Neural cell (in vitro differentiated cells): ENCODE results near the gene LRP8.

Experiments used
- EZH2 ChIP-seq: fragments of 200-600, 300-800 bp; shearing (Covaris generic), sonication (generic); IDR thresholded peaks from 2 replicates; pipeline ENCODE4 v1.6.1; 2014; ENCODE audit warnings: antibody characterized with exemption, low read length, borderline replicate concordance, mild to moderate bottlenecking; ENCODE audit not compliant: insufficient read depth, poor library complexity, severe bottlenecking
- MXI1 ChIP-seq: fragments of 450-650 bp; conservative IDR thresholded peaks from 2 replicates; pipeline ENCODE4 v1.6.1; 2014; ENCODE audit warnings: antibody characterized with exemption, mild to moderate bottlenecking; ENCODE audit not compliant: poor library complexity, severe bottlenecking
- RAD21 ChIP-seq: fragments of 450-650 bp; conservative IDR thresholded peaks from 2 replicates; pipeline ENCODE4 v1.6.1; 2014; ENCODE audit warnings: antibody characterized with exemption, mild to moderate bottlenecking, moderate library complexity
- TAF1 ChIP-seq: IDR thresholded peaks from 2 replicates; pipeline ENCODE4 v1.6.1; 2012; ENCODE audit warnings: low read depth
- TF ChIP-seq, protein P1 (sequence below): fragments of 450-650 bp; IDR thresholded peaks from 2 replicates; pipeline ENCODE4 v1.5.1; 2014; ENCODE audit warnings: antibody characterized with exemption, mild to moderate bottlenecking, moderate library complexity; ENCODE audit not compliant: poor library complexity, severe bottlenecking
- TF ChIP-seq, protein P2 (sequence below): IDR thresholded peaks from 2 replicates; pipeline ENCODE4 v1.6.1; 2012; ENCODE audit warnings: borderline replicate concordance

DNA sequence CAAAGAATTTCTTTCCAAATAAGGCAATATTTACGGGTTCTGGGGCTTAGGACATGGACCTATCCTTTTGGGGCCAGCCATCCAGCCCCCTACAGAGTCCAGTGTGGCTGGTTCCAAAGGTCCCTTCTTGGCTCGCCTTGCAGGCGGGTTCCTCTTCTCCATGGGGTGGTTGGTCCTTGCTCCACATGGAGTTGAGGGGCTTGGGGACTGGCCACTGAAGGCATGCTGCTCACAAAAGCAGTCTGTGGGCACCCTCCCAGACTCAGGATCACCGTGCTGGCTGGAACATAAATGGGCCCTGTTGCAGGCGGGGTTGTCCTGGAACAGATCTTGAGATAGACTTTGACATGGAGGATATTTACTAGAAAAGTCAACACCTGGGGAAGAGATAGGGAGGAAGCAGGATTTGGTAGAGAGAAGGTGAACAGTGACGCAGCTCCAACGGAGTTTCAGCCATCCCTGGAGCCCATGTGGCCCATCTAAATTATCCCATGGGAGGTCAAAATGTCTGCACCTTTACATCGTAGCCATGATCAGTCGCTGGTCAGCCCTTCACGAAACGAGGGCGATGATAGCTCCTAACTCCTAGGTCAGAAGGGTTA, 39.1 kb upstream of the LRP8 start:
- TF ChIP-seq, protein P1, sequence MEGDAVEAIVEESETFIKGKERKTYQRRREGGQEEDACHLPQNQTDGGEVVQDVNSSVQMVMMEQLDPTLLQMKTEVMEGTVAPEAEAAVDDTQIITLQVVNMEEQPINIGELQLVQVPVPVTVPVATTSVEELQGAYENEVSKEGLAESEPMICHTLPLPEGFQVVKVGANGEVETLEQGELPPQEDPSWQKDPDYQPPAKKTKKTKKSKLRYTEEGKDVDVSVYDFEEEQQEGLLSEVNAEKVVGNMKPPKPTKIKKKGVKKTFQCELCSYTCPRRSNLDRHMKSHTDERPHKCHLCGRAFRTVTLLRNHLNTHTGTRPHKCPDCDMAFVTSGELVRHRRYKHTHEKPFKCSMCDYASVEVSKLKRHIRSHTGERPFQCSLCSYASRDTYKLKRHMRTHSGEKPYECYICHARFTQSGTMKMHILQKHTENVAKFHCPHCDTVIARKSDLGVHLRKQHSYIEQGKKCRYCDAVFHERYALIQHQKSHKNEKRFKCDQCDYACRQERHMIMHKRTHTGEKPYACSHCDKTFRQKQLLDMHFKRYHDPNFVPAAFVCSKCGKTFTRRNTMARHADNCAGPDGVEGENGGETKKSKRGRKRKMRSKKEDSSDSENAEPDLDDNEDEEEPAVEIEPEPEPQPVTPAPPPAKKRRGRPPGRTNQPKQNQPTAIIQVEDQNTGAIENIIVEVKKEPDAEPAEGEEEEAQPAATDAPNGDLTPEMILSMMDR, result no peak
- no peak for TF ChIP-seq EZH2
- TF ChIP-seq, protein P2, sequence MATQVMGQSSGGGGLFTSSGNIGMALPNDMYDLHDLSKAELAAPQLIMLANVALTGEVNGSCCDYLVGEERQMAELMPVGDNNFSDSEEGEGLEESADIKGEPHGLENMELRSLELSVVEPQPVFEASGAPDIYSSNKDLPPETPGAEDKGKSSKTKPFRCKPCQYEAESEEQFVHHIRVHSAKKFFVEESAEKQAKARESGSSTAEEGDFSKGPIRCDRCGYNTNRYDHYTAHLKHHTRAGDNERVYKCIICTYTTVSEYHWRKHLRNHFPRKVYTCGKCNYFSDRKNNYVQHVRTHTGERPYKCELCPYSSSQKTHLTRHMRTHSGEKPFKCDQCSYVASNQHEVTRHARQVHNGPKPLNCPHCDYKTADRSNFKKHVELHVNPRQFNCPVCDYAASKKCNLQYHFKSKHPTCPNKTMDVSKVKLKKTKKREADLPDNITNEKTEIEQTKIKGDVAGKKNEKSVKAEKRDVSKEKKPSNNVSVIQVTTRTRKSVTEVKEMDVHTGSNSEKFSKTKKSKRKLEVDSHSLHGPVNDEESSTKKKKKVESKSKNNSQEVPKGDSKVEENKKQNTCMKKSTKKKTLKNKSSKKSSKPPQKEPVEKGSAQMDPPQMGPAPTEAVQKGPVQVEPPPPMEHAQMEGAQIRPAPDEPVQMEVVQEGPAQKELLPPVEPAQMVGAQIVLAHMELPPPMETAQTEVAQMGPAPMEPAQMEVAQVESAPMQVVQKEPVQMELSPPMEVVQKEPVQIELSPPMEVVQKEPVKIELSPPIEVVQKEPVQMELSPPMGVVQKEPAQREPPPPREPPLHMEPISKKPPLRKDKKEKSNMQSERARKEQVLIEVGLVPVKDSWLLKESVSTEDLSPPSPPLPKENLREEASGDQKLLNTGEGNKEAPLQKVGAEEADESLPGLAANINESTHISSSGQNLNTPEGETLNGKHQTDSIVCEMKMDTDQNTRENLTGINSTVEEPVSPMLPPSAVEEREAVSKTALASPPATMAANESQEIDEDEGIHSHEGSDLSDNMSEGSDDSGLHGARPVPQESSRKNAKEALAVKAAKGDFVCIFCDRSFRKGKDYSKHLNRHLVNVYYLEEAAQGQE, result no peak
- TF ChIP-seq TAF1, result no peak
- no peak for TF ChIP-seq RAD21
- TF ChIP-seq MXI1, result no peak
